ENCODE data around the gene DECR2.

The DECR2 gene

DNA sequence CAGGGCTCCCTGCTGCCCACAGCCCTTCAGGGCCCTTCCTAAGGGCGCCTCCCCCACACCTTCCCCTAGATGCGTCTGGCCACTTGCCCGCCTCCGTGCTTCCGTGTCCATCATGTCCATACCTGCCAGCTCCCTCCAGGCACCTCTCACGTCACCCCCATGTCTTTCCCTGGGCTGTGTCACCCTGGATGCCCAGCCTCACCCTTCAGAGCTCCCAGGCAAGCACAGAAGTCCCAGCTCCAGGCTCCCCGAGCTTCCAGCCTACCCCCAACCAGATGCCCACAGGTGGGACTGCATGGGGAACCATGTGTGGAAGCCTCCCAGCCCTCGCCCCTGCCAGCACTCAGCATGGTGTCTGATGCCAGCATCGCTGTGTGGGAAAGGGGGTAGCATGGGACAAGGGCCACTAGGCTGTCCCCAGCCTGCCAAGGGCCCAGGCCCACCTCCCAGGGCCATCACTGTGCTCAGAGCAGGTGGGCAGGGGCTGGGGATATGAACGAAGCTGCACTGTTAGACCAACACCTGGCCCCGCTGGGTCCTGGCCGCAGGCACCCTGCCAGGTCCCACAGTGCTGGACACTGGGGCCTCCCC, 47.3 kb upstream of the DECR2 start:
- Histone ChIP-seq H4K20me1 (ENCODE audit: control insufficient read depth, insufficient read depth, low read depth, low read length) (peaks cover 5% of the 10 kb centered on the region), H3K4me2 (ENCODE audit: low read length) (no peak overlapping the region), H3K4me3 (ENCODE audit: low read length) (no peak overlapping the region), H3K36me3 (ENCODE audit: control insufficient read depth, low read length) (peaks cover 9% of the 10 kb centered on the region), H3K4me1 (ENCODE audit: control insufficient read depth, low read length) (peaks cover 24% of the 10 kb centered on the region), H3K79me2 (ENCODE audit: control insufficient read depth, low read length) (peaks cover 27% of the 10 kb centered on the region), H3K27ac (ENCODE audit: low read depth, low read length) (no peak overlapping the region), H3K27me3 (ENCODE audit: control insufficient read depth, low read length) (no peaks in the 10 kb centered on the region), H3K9me2 (replicated peaks; ENCODE audit: control insufficient read depth, low read length) (no peaks in the 10 kb centered on the region), H3K9me3 (ENCODE audit: control insufficient read depth, insufficient read depth, low read length) (no peaks in the 10 kb centered on the region), H3F3A (ENCODE audit: control insufficient read depth, insufficient read depth) (no peaks in the 10 kb centered on the region)
- no peak for TF ChIP-seq EZH2phosphoT487 (IDR thresholded peaks at IDR 0.05; ENCODE audit: borderline replicate concordance, low read length)
- TF ChIP-seq, protein P1, sequence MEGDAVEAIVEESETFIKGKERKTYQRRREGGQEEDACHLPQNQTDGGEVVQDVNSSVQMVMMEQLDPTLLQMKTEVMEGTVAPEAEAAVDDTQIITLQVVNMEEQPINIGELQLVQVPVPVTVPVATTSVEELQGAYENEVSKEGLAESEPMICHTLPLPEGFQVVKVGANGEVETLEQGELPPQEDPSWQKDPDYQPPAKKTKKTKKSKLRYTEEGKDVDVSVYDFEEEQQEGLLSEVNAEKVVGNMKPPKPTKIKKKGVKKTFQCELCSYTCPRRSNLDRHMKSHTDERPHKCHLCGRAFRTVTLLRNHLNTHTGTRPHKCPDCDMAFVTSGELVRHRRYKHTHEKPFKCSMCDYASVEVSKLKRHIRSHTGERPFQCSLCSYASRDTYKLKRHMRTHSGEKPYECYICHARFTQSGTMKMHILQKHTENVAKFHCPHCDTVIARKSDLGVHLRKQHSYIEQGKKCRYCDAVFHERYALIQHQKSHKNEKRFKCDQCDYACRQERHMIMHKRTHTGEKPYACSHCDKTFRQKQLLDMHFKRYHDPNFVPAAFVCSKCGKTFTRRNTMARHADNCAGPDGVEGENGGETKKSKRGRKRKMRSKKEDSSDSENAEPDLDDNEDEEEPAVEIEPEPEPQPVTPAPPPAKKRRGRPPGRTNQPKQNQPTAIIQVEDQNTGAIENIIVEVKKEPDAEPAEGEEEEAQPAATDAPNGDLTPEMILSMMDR (IDR thresholded peaks at IDR 0.05; ENCODE audit: low read depth, low read length, poor library complexity, severe bottlenecking): no peak

DNA sequence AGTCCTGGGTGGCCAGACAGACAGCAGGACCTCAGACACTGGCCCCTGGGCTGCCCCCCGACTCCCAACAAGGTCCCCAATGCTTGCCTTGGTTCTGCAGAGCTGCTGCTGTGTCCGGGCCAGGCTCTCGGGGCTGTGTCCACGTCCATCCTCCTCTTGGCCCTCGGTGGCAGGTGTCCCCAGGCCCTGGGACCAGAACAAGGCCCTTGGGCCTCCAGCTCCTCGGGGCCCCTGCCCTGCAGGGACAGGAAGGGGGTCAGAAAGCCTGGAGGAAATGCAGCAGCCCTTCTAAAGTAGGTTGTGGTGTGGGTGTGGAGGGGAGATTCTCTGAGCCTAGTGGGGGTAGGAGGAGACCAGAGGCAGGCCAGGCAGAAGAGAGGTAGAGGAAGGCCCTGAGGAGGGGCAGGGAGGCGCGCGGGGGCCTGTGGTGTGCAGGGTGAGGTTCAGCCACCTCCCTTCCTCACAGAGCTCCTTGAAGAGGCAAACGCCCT, 46.7 kb upstream of the DECR2 start:
- Histone ChIP-seq H3K9me3 (ENCODE audit: control insufficient read depth, insufficient read depth, low read length) (no peaks in the 10 kb centered on the region), H3K4me2 (ENCODE audit: low read length) (no peak overlapping the region), H3K36me3 (ENCODE audit: control insufficient read depth, low read length) (peaks cover 8% of the 10 kb centered on the region), H3K4me1 (ENCODE audit: control insufficient read depth, low read length) (peaks cover 18% of the 10 kb centered on the region), H4K20me1 (ENCODE audit: control insufficient read depth, insufficient read depth, low read depth, low read length) (no peaks in the 10 kb centered on the region), H3K27me3 (ENCODE audit: control insufficient read depth, low read length) (no peaks in the 10 kb centered on the region), H3K79me2 (ENCODE audit: control insufficient read depth, low read length) (peaks cover 20% of the 10 kb centered on the region), H3K27ac (ENCODE audit: low read depth, low read length) (no peak overlapping the region), H3K9me2 (replicated peaks; ENCODE audit: control insufficient read depth, low read length) (no peaks in the 10 kb centered on the region), H3K4me3 (ENCODE audit: low read length) (no peak overlapping the region), H3F3A (ENCODE audit: control insufficient read depth, insufficient read depth) (no peaks in the 10 kb centered on the region)
- TF ChIP-seq, protein P1 (IDR thresholded peaks at IDR 0.05; ENCODE audit: low read depth, low read length, poor library complexity, severe bottlenecking): no peak
- TF ChIP-seq EZH2phosphoT487 (IDR thresholded peaks at IDR 0.05; ENCODE audit: borderline replicate concordance, low read length): no peak

DNA sequence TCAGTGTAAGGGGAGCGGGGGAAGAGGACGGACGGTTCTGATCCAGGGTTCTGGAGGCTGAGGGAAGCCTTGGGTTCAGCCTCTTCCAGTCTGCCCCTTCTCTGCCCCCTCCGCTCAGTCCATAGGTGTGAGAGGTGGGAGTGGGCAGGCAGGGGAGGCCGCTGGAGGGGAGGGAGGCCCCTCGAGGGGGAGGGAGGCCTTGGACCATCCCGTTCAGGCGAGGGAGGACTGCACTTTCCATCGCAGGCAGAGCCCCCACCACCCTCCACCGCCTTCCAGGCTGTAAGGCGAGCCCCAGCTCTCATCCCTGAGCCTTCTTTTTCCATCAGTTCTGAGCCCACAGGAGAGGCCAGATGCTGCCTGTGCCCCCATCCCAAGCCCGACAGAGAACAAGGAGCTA, 44.9 kb upstream of the DECR2 start:
- TF ChIP-seq, protein P1 (IDR thresholded peaks at IDR 0.05; ENCODE audit: low read depth, low read length, poor library complexity, severe bottlenecking): no peak
- no peak for TF ChIP-seq EZH2phosphoT487 (IDR thresholded peaks at IDR 0.05; ENCODE audit: borderline replicate concordance, low read length)
- no peaks in the 10 kb centered on the region for H3K27me3 ChIP-seq (ENCODE audit: control insufficient read depth, low read length)
- H3F3A ChIP-seq (ENCODE audit: control insufficient read depth, insufficient read depth): no peaks in the 10 kb centered on the region
- H3K9me2 ChIP-seq (replicated peaks; ENCODE audit: control insufficient read depth, low read length): no peaks in the 10 kb centered on the region
- 0 out of 2 replicates have a peak, but pooled peaks cover 3% of the 10 kb centered on the region for H3K4me1 ChIP-seq (ENCODE audit: control insufficient read depth, low read length)
- H4K20me1 ChIP-seq (ENCODE audit: control insufficient read depth, insufficient read depth, low read depth, low read length): 0 out of 2 replicates have a peak, but pooled peaks cover 2% of the 10 kb centered on the region
- H3K36me3 ChIP-seq (ENCODE audit: control insufficient read depth, low read length): no peaks in the 10 kb centered on the region
- no peak overlapping the region for H3K4me2 ChIP-seq (ENCODE audit: low read length)
- no peak overlapping the region for H3K4me3 ChIP-seq (ENCODE audit: low read length)
- H3K79me2 ChIP-seq (ENCODE audit: control insufficient read depth, low read length): peaks cover 3% of the 10 kb centered on the region
- H3K27ac ChIP-seq (ENCODE audit: low read depth, low read length): no peak overlapping the region
- no peaks in the 10 kb centered on the region for H3K9me3 ChIP-seq (ENCODE audit: control insufficient read depth, insufficient read depth, low read length)
